SU-DHL-6 (cell line): ENCODE results near the gene PDE1A.

ENCODE experiments used
- H2AFZ ChIP-seq: fragments of 200-600 bp; sonication (generic); 2 replicates; pipeline ENCODE4 v1.6.1; 2014; ENCODE audit warnings: low read depth, mild to moderate bottlenecking, moderate library complexity, mixed read lengths, antibody characterized with exemption, low read length; ENCODE audit not compliant: severe bottlenecking
- H3F3A ChIP-seq: fragments of 200-600 bp; shearing (Covaris generic); 2 replicates; pipeline ENCODE4 v1.6.0; 2016; ENCODE audit warnings: antibody characterized with exemption, mild to moderate bottlenecking; ENCODE audit not compliant: insufficient read depth
- H3K27ac ChIP-seq: fragments of 200-600 bp; sonication (generic); 2 replicates; pipeline ENCODE4 v1.5.1; 2016; ENCODE audit warnings: low read depth, mild to moderate bottlenecking, low read length, moderate library complexity, mixed read lengths
- H3K27me3 ChIP-seq: fragments of 200-600 bp; sonication (generic), shearing (Covaris generic); 2 replicates; pipeline ENCODE4 v1.6.0; 2014; ENCODE audit warnings: mild to moderate bottlenecking, low read length
- H3K36me3 ChIP-seq: fragments of 200-600 bp; sonication (generic); 2 replicates; pipeline ENCODE4 v1.6.1; 2014; ENCODE audit warnings: mild to moderate bottlenecking, low read length, mixed read lengths
- H3K4me2 ChIP-seq: fragments of 300-600, 200-600 bp; shearing (Covaris generic), sonication (generic); 2 replicates; pipeline ENCODE4 v1.6.0; 2014; ENCODE audit warnings: low read length, low read depth, mild to moderate bottlenecking; ENCODE audit not compliant: poor library complexity, severe bottlenecking
- H3K4me3 ChIP-seq: fragments of 200-600 bp; sonication (generic); 2 replicates; pipeline ENCODE4 v1.5.1; 2014; ENCODE audit warnings: antibody characterized with exemption, low read length, mild to moderate bottlenecking, mixed read lengths; ENCODE audit not compliant: insufficient read depth, poor library complexity, severe bottlenecking
- H3K79me2 ChIP-seq: fragments of 200-600 bp; sonication (generic); 2 replicates; pipeline ENCODE4 v1.6.1; 2014; ENCODE audit warnings: mild to moderate bottlenecking, low read length, moderate library complexity; ENCODE audit not compliant: insufficient read depth
- H3K9ac ChIP-seq: fragments of 200-600 bp; sonication (generic); 2 replicates; pipeline ENCODE4 v1.7.0; 2014; ENCODE audit warnings: mild to moderate bottlenecking, low read length
- H3K9me2 ChIP-seq: fragments of 200-600 bp; sonication (generic); replicated peaks from 2 replicates; pipeline ENCODE4 v1.6.1; 2014; ENCODE audit warnings: low read length; ENCODE audit not compliant: insufficient read depth
- H3K9me3 ChIP-seq: fragments of 200-600 bp; sonication (generic); 2 replicates; pipeline ENCODE4 v1.6.1; 2014; ENCODE audit warnings: low read length, mixed read lengths; ENCODE audit not compliant: insufficient read depth
- H4K20me1 ChIP-seq: fragments of 200-600 bp; sonication (generic); 2 replicates; pipeline ENCODE4 v1.6.1; 2014; ENCODE audit warnings: low read depth, mild to moderate bottlenecking, antibody characterized with exemption, low read length, moderate library complexity, mixed read lengths
- CTCF ChIP-seq: fragments of 200-600 bp; sonication (generic); IDR thresholded peaks from one replicate; pipeline ENCODE4 v1.5.1; 2017; ENCODE audit warnings: antibody characterized with exemption, mild to moderate bottlenecking, low read length, moderate library complexity; ENCODE audit not compliant: insufficient read depth, poor library complexity, severe bottlenecking
- EZH2phosphoT487 ChIP-seq: fragments of 200-600 bp; sonication (generic), shearing (Covaris generic); conservative IDR thresholded peaks from 2 replicates; pipeline ENCODE4 v1.6.1; 2018; ENCODE audit warnings: mild to moderate bottlenecking, antibody characterized with exemption, low read length, moderate library complexity, mixed read lengths

PDE1A gene

GRCh38 chr2:182115258-182115657, 311.6 kb downstream of the PDE1A start:
- H3F3A ChIP-seq = no peaks in the 10 kb centered on the region
- no peaks in the 10 kb centered on the region for H3K27me3 ChIP-seq
- no peak overlapping the region for H3K9ac ChIP-seq
- no peak overlapping the region for H3K27ac ChIP-seq
- TF ChIP-seq EZH2phosphoT487 (no peak), CTCF (no peak)
- H3K4me3 ChIP-seq = no peak overlapping the region
- no peaks in the 10 kb centered on the region for H3K79me2 ChIP-seq
- H2AFZ ChIP-seq = no peak overlapping the region
- no peaks in the 10 kb centered on the region for H3K9me2 ChIP-seq
- H4K20me1 ChIP-seq = no peaks in the 10 kb centered on the region
- H3K36me3 ChIP-seq = no peaks in the 10 kb centered on the region
- H3K9me3 ChIP-seq = no peaks in the 10 kb centered on the region
- H3K4me2 ChIP-seq = no peak overlapping the region

GRCh38 chr2:182113334-182113733, 313.5 kb downstream of the PDE1A start:
- no peaks in the 10 kb centered on the region for H3K27me3 ChIP-seq
- TF ChIP-seq CTCF = no peak
- TF ChIP-seq EZH2phosphoT487 = no peak
- H2AFZ ChIP-seq = no peak overlapping the region
- H3K4me2 ChIP-seq = no peak overlapping the region
- H3K4me3 ChIP-seq = no peak overlapping the region
- H3K9ac ChIP-seq = no peak overlapping the region
- no peaks in the 10 kb centered on the region for H3K36me3 ChIP-seq
- H3K9me2 ChIP-seq = no peaks in the 10 kb centered on the region
- no peaks in the 10 kb centered on the region for H4K20me1 ChIP-seq
- H3K79me2 ChIP-seq = no peaks in the 10 kb centered on the region
- no peaks in the 10 kb centered on the region for H3F3A ChIP-seq
- no peak overlapping the region for H3K27ac ChIP-seq
- no peaks in the 10 kb centered on the region for H3K9me3 ChIP-seq

GRCh38 chr2:182110347-182110746, 316.5 kb downstream of the PDE1A start:
- Histone ChIP-seq H3F3A (no peaks in the 10 kb centered on the region), H3K79me2 (no peaks in the 10 kb centered on the region), H3K4me3 (no peak overlapping the region), H3K36me3 (no peaks in the 10 kb centered on the region), H4K20me1 (no peaks in the 10 kb centered on the region), H3K9me2 (no peaks in the 10 kb centered on the region), H3K27me3 (no peaks in the 10 kb centered on the region), H2AFZ (no peak overlapping the region), H3K4me2 (no peak overlapping the region), H3K9me3 (no peaks in the 10 kb centered on the region), H3K27ac (no peak overlapping the region), H3K9ac (no peak overlapping the region)
- no peak for TF ChIP-seq EZH2phosphoT487
- TF ChIP-seq CTCF = no peak
